HEK293 (cell line): Measurements from ENCODE around the gene PHTF1.

ENCODE experiments used
- CTCF ChIA-PET: fragments of 350-600 bp; formaldehyde crosslinking; extraction: SDS; loops from one replicate; lab custom pipeline; 2021; ENCODE audit warnings: antibody characterized with exemption; lab: Yijun Ruan, JAX
- POLR2A ChIA-PET: fragments of 300-600 bp; formaldehyde crosslinking; extraction: SDS; loops from one replicate; lab custom pipeline; 2020; ENCODE audit warnings: antibody characterized with exemption, inconsistent platforms; lab: Yijun Ruan, JAX
- H3K27ac ChIP-seq: fragments of 200-500 bp; sonication (Bioruptor generic); 2 replicates; pipeline ENCODE4 v1.5.1; 2014; ENCODE audit warnings: low read depth, low read length, control low read depth, inconsistent platforms; ENCODE audit errors: extremely low read depth
- H3K36me3 ChIP-seq, 2 experiments: fragments of 200-500 bp in 1 of 2; sonication (Bioruptor generic) in 1 of 2; 1 replicate in 1 of 2; 2 replicates in 1 of 2; pipeline ENCODE4 v1.5.1; 2014 to 2017; ENCODE audit warnings: inconsistent platforms in 2 of 2, low read length in 2 of 2; ENCODE audit not compliant: control insufficient read depth in 2 of 2, insufficient read depth in 1 of 2
- H3K4me1 ChIP-seq: fragments of 200-500 bp; sonication (Bioruptor generic); 2 replicates; pipeline ENCODE4 v1.5.1; 2014; ENCODE audit warnings: mild to moderate bottlenecking, low read length, inconsistent platforms; ENCODE audit not compliant: control insufficient read depth, insufficient read depth
- H3K4me3 ChIP-seq: 2 replicates; pipeline ENCODE4 v1.5.1; 2011; ENCODE audit warnings: low read depth, mild to moderate bottlenecking, control low read depth, low read length, moderate library complexity
- H3K9me3 ChIP-seq: fragments of 200-500 bp; sonication (Bioruptor generic); 2 replicates; pipeline ENCODE4 v1.5.1; 2014; ENCODE audit warnings: low read depth, low read length, inconsistent platforms; ENCODE audit not compliant: control insufficient read depth, insufficient read depth
- HOXA7 ChIP-seq: sonication (generic); formaldehyde crosslinking; IDR thresholded peaks from 2 replicates; pipeline ENCODE4 v1.8.1; 2022; ENCODE audit warnings: missing genetic modification reagents, borderline replicate concordance
- HOXC10 ChIP-seq: sonication (generic); formaldehyde crosslinking; IDR thresholded peaks from 2 replicates; pipeline ENCODE4 v1.8.1; 2023; ENCODE audit warnings: mild to moderate bottlenecking, missing genetic modification reagents
- KLF7 ChIP-seq: fragments of 450-650 bp; formaldehyde crosslinking; IDR thresholded peaks from 2 replicates; pipeline ENCODE4 v1.5.1; 2016; ENCODE audit warnings: missing biosample characterization, missing genetic modification characterization, borderline replicate concordance
- PRDM1 ChIP-seq: fragments of 450-650 bp; formaldehyde crosslinking; IDR thresholded peaks from 2 replicates; pipeline ENCODE4; 2016; ENCODE audit warnings: missing biosample characterization, missing genetic modification characterization
- TCF7L2 ChIP-seq: IDR thresholded peaks from 2 replicates; pipeline ENCODE4 v1.6.1; 2011; ENCODE audit warnings: low read depth, mild to moderate bottlenecking, inconsistent platforms, low read length, moderate library complexity, borderline replicate concordance
- YY1 ChIP-seq: fragments of 450-650 bp; formaldehyde crosslinking; IDR thresholded peaks from 2 replicates; pipeline ENCODE4 v1.5.1; 2018; ENCODE audit warnings: missing biosample characterization, missing genetic modification characterization
- ZBTB7A ChIP-seq: fragments of 450-650 bp; formaldehyde crosslinking; IDR thresholded peaks from 2 replicates; pipeline ENCODE4 v1.5.1; 2016; ENCODE audit warnings: low read depth, missing biosample characterization, missing genetic modification characterization
- ZNF133 ChIP-seq: fragments of 450-650 bp; formaldehyde crosslinking; IDR thresholded peaks from 2 replicates; pipeline ENCODE4 v1.5.1; 2016; ENCODE audit warnings: missing biosample characterization, missing genetic modification characterization
- ZNF2 ChIP-seq: fragments of 450-650 bp; formaldehyde crosslinking; IDR thresholded peaks from 2 replicates; pipeline ENCODE4 v1.5.1; 2016; ENCODE audit warnings: missing biosample characterization, missing genetic modification characterization
- ZNF24 ChIP-seq: fragments of 450-650 bp; formaldehyde crosslinking; IDR thresholded peaks from 2 replicates; pipeline ENCODE4 v1.5.1; 2016; ENCODE audit warnings: missing biosample characterization, missing genetic modification characterization
- ZNF292 ChIP-seq: fragments of 450-650 bp; formaldehyde crosslinking; IDR thresholded peaks from 2 replicates; pipeline ENCODE4 v1.5.1; 2016; ENCODE audit warnings: low read depth, missing biosample characterization, missing genetic modification characterization, borderline replicate concordance
- ZNF366 ChIP-seq: fragments of 450-650 bp; formaldehyde crosslinking; conservative IDR thresholded peaks from 2 replicates; pipeline ENCODE4 v1.5.1; 2016; ENCODE audit warnings: missing biosample characterization, missing genetic modification characterization
- ZNF37A ChIP-seq: fragments of 450-650 bp; IDR thresholded peaks from 2 replicates; pipeline ENCODE4 v1.5.1; 2018; ENCODE audit warnings: missing biosample characterization, missing genetic modification characterization
- ZNF391 ChIP-seq: fragments of 450-650 bp; formaldehyde crosslinking; IDR thresholded peaks from 2 replicates; pipeline ENCODE4 v1.5.1; 2016; ENCODE audit warnings: low read depth, missing biosample characterization, missing genetic modification characterization, borderline replicate concordance
- ZNF404 ChIP-seq: fragments of 450-650 bp; formaldehyde crosslinking; IDR thresholded peaks from 2 replicates; pipeline ENCODE4 v1.5.1; 2017; ENCODE audit warnings: missing biosample characterization, missing genetic modification characterization
- ZNF426 ChIP-seq: fragments of 450-650 bp; formaldehyde crosslinking; IDR thresholded peaks from 2 replicates; pipeline ENCODE4 v1.5.1; 2017; ENCODE audit warnings: missing biosample characterization, missing genetic modification characterization, mild to moderate bottlenecking, inconsistent platforms, moderate library complexity
- ZNF510 ChIP-seq: fragments of 450-650 bp; formaldehyde crosslinking; IDR thresholded peaks from 2 replicates; pipeline ENCODE4 v1.5.1; 2018; ENCODE audit warnings: mild to moderate bottlenecking, missing genetic modification characterization, missing biosample characterization; ENCODE audit not compliant: insufficient replicate concordance
- ZNF549 ChIP-seq: fragments of 450-650 bp; IDR thresholded peaks from 2 replicates; pipeline ENCODE4 v1.5.1; 2018; ENCODE audit warnings: missing biosample characterization, missing genetic modification characterization, mild to moderate bottlenecking, inconsistent platforms, moderate library complexity
- ZNF596 ChIP-seq: fragments of 450-650 bp; IDR thresholded peaks from 2 replicates; pipeline ENCODE4 v1.5.0; 2018; ENCODE audit warnings: missing biosample characterization, mild to moderate bottlenecking, missing genetic modification characterization, moderate library complexity
- ZNF776 ChIP-seq: fragments of 450-650 bp; formaldehyde crosslinking; IDR thresholded peaks from 2 replicates; pipeline ENCODE4 v1.5.0; 2017; ENCODE audit warnings: missing biosample characterization, missing genetic modification characterization, borderline replicate concordance
- ZNF791 ChIP-seq: fragments of 450-650 bp; formaldehyde crosslinking; IDR thresholded peaks from 2 replicates; pipeline ENCODE4 v1.5.1; 2016; ENCODE audit warnings: missing biosample characterization, missing genetic modification characterization
- ZXDB ChIP-seq: fragments of 450-650 bp; formaldehyde crosslinking; IDR thresholded peaks from 2 replicates; pipeline ENCODE4 v1.5.1; 2016; ENCODE audit warnings: missing biosample characterization, missing genetic modification characterization
- TF ChIP-seq, protein P1 (sequence below): fragments of 450-650 bp; formaldehyde crosslinking; IDR thresholded peaks from 2 replicates; pipeline ENCODE4 v1.5.1; 2017; ENCODE audit warnings: missing biosample characterization, missing genetic modification characterization
- TF ChIP-seq, protein P2 (sequence below): fragments of 450-650 bp; formaldehyde crosslinking; IDR thresholded peaks from 2 replicates; pipeline ENCODE4 v1.5.1; 2016; ENCODE audit warnings: missing biosample characterization, missing genetic modification characterization
- TF ChIP-seq, protein P3 (sequence below): fragments of 450-650 bp; formaldehyde crosslinking; IDR thresholded peaks from 2 replicates; pipeline ENCODE4 v1.5.1; 2016; ENCODE audit warnings: missing biosample characterization, missing genetic modification characterization
- TF ChIP-seq, protein P4 (sequence below): fragments of 450-650 bp; formaldehyde crosslinking; IDR thresholded peaks from 2 replicates; pipeline ENCODE4 v1.5.1; 2016; ENCODE audit warnings: missing biosample characterization, missing genetic modification characterization
- TF ChIP-seq, protein P5 (sequence below): fragments of 450-650 bp; formaldehyde crosslinking; IDR thresholded peaks from 2 replicates; pipeline ENCODE4 v1.5.1; 2016; ENCODE audit warnings: missing biosample characterization, missing genetic modification characterization

PHTF1 gene

DNA sequence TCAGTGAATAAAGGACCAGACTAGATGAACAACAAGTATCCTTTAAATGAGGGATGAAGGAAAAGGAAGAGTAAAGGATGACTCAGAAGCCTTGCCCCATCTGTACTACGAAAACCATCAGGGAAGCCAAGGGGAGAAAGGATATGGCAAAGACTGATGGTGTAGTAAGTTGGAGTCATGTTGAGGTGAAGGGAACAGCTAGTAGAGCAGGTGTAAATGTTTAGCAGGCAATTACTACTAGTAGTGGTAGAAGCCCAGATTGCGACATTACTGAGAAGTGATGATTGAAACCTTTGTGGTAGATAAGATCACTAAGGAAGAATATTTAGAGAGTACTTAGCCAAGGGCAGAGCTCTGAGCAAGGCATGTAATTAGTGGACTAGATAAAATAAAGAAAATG is 84.0 kb downstream of the PHTF1 start:
- no peaks in the 10 kb centered on the region for H3K9me3 ChIP-seq
- H3K36me3 ChIP-seq, result peaks cover 0 to 20% of the 10 kb centered on the region in 2 experiments; a peak in 2 of 3 replicates
- ChIA-PET CTCF (no interaction called here), POLR2A (no interaction called here)
- H3K4me1 ChIP-seq, result peaks cover 2% of the 10 kb centered on the region; the same call in 1 of the 2 replicates
- no peak overlapping the region for H3K4me3 ChIP-seq
- TF ChIP-seq, protein P1, sequence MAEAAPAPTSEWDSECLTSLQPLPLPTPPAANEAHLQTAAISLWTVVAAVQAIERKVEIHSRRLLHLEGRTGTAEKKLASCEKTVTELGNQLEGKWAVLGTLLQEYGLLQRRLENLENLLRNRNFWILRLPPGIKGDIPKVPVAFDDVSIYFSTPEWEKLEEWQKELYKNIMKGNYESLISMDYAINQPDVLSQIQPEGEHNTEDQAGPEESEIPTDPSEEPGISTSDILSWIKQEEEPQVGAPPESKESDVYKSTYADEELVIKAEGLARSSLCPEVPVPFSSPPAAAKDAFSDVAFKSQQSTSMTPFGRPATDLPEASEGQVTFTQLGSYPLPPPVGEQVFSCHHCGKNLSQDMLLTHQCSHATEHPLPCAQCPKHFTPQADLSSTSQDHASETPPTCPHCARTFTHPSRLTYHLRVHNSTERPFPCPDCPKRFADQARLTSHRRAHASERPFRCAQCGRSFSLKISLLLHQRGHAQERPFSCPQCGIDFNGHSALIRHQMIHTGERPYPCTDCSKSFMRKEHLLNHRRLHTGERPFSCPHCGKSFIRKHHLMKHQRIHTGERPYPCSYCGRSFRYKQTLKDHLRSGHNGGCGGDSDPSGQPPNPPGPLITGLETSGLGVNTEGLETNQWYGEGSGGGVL (tag by site-specific recombination), result no peak
- TF ChIP-seq PRDM1 (tag by site-specific recombination), result peak; percentile 20; the same call in 1 of the 2 replicates
- no peak for TF ChIP-seq YY1
- no peak for TF ChIP-seq ZNF24 (tag by site-specific recombination)
- no peak for TF ChIP-seq ZBTB7A (tag by site-specific recombination)
- TF ChIP-seq ZNF776 (tag by site-specific recombination), result no peak
- no peak for TF ChIP-seq ZNF37A
- no peak for TF ChIP-seq TCF7L2
- no peak for TF ChIP-seq ZNF791 (tag by site-specific recombination)
- no peak for TF ChIP-seq ZNF549 (tag by site-specific recombination)
- no peak for TF ChIP-seq ZNF510
- no peak for TF ChIP-seq ZNF426 (tag by site-specific recombination)
- TF ChIP-seq ZNF366 (tag by site-specific recombination), result peak; percentile 40; the same call in 1 of the 2 replicates
- TF ChIP-seq HOXA7, result no peak
- TF ChIP-seq ZNF292 (tag by site-specific recombination), result no peak
- TF ChIP-seq, protein P2, sequence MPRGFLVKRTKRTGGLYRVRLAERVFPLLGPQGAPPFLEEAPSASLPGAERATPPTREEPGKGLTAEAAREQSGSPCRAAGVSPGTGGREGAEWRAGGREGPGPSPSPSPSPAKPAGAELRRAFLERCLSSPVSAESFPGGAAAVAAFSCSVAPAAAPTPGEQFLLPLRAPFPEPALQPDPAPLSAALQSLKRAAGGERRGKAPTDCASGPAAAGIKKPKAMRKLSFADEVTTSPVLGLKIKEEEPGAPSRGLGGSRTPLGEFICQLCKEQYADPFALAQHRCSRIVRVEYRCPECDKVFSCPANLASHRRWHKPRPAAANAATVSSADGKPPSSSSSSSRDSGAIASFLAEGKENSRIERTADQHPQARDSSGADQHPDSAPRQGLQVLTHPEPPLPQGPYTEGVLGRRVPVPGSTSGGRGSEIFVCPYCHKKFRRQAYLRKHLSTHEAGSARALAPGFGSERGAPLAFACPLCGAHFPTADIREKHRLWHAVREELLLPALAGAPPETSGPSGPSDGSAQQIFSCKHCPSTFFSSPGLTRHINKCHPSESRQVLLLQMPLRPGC (tag by site-specific recombination), result no peak
- TF ChIP-seq, all 188 proteins: peak for 2
- H3K27ac ChIP-seq, result no peak overlapping the region

DNA sequence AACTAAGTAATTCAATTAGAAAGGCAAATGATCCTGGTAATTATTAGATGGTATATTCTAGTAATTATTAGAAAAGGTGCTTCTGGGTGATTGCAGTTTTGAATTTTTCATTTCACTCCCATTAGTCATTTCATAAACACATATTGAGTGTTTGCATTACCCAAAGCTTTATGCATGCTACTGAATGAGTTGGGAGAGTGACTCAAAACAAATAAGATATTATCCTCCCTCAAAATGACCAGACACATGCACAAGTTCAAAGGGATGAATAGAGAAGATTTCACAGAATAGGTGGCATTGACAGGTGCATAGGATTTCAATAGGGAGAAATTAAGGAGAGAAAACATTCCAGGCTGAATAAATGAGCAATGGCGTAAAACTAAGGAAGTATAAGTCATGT is 84.7 kb downstream of the PHTF1 start:
- CTCF ChIA-PET, result interaction anchor here (0.6 kb wide), 1 partner anchor 14 kb away, joined by 3 read pairs; no protein-coding TSS in a partner anchor
- no peak overlapping the region for H3K27ac ChIP-seq
- TF ChIP-seq HOXC10 (CRISPR knock-in tag) (no peak), ZXDB (tag by site-specific recombination) (no peak), ZNF791 (tag by site-specific recombination) (no peak), ZNF2 (tag by site-specific recombination) (no peak), KLF7 (tag by site-specific recombination) (no peak), ZNF404 (tag by site-specific recombination) (no peak), ZNF391 (tag by site-specific recombination) (no peak), ZNF596 (tag by site-specific recombination) (no peak), ZNF133 (tag by site-specific recombination) (no peak)
- TF ChIP-seq, protein P3, sequence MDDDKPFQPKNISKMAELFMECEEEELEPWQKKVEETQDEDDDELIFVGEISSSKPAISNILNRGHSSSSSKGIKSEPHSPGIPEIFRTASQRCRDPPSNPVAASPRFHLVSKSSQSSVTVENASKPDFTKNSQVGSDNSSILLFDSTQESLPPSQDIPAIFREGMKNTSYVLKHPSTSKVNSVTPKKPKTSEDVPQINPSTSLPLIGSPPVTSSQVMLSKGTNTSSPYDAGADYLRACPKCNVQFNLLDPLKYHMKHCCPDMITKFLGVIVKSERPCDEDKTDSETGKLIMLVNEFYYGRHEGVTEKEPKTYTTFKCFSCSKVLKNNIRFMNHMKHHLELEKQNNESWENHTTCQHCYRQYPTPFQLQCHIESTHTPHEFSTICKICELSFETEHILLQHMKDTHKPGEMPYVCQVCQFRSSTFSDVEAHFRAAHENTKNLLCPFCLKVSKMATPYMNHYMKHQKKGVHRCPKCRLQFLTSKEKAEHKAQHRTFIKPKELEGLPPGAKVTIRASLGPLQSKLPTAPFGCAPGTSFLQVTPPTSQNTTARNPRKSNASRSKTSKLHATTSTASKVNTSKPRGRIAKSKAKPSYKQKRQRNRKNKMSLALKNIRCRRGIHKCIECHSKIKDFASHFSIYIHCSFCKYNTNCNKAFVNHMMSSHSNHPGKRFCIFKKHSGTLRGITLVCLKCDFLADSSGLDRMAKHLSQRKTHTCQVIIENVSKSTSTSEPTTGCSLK (tag by site-specific recombination), result no peak
- TF ChIP-seq, protein P4, sequence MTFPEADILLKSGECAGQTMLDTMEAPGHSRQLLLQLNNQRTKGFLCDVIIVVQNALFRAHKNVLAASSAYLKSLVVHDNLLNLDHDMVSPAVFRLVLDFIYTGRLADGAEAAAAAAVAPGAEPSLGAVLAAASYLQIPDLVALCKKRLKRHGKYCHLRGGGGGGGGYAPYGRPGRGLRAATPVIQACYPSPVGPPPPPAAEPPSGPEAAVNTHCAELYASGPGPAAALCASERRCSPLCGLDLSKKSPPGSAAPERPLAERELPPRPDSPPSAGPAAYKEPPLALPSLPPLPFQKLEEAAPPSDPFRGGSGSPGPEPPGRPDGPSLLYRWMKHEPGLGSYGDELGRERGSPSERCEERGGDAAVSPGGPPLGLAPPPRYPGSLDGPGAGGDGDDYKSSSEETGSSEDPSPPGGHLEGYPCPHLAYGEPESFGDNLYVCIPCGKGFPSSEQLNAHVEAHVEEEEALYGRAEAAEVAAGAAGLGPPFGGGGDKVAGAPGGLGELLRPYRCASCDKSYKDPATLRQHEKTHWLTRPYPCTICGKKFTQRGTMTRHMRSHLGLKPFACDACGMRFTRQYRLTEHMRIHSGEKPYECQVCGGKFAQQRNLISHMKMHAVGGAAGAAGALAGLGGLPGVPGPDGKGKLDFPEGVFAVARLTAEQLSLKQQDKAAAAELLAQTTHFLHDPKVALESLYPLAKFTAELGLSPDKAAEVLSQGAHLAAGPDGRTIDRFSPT (tag by site-specific recombination), result no peak
- TF ChIP-seq, protein P5, sequence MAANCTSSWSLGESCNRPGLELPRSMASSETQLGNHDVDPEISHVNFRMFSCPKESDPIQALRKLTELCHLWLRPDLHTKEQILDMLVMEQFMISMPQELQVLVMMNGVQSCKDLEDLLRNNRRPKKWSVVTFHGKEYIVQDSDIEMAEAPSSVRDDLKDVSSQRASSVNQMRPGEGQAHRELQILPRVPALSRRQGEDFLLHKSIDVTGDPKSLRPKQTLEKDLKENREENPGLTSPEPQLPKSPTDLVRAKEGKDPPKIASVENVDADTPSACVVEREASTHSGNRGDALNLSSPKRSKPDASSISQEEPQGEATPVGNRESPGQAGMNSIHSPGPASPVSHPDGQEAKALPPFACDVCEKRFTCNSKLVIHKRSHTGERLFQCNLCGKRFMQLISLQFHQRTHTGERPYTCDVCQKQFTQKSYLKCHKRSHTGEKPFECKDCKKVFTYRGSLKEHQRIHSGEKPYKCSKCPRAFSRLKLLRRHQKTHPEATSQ (tag by site-specific recombination), result no peak

More for the DNA sequence above, 84.7 kb downstream of the PHTF1 start:
- Histone ChIP-seq H3K4me3 (no peak overlapping the region), H3K4me1 (peaks cover 2% of the 10 kb centered on the region; the same call in 1 of the 2 replicates), H3K9me3 (no peaks in the 10 kb centered on the region), H3K36me3 (peaks cover 0 to 20% of the 10 kb centered on the region in 2 experiments; a peak in 2 of 3 replicates)
- POLR2A ChIA-PET, result no interaction called here
